HepG2 (cell line): ENCODE data around the gene PLD2. TPM values are rescaled to one million over a fixed set of nuclear protein-coding genes. Genes with fewer than 3 reads are reported as not detected.
A peak's percentile ranks its signal among the peaks of the same experiment; 100 is the strongest.

Source experiments
- KDM3A ChIP-seq: IDR thresholded peaks from 2 replicates; pipeline ENCODE4 v1.6.1; 2018; ENCODE audit warnings: low read depth, missing compliant biosample characterization
- MTA1 ChIP-seq: sonication (generic); formaldehyde crosslinking; IDR thresholded peaks from 2 replicates; pipeline ENCODE4 v1.4.0; 2020; ENCODE audit warnings: missing genetic modification reagents, mild to moderate bottlenecking, borderline replicate concordance
- MYNN ChIP-seq: sonication (generic); formaldehyde crosslinking; IDR thresholded peaks from 2 replicates; pipeline ENCODE4 v1.4.0; 2020; ENCODE audit warnings: mild to moderate bottlenecking, low read depth, missing genetic modification reagents
- NR2F6 ChIP-seq, 2 experiments: IDR thresholded peaks; 2 replicates each; pipeline ENCODE4 v1.6.1; 2016; ENCODE audit warnings: antibody characterized with exemption in 1 of 2, mild to moderate bottlenecking in 1 of 2
- POLR2AphosphoS2 ChIP-seq: IDR thresholded peaks from 2 replicates; pipeline ENCODE4 v1.6.1; 2011; ENCODE audit warnings: low read depth, low read length, improper control_type of control experiment
- RBM22 ChIP-seq: fragments of 200-400 bp; formaldehyde crosslinking; optimal IDR thresholded peaks from 2 replicates; pipeline ENCODE3; 2017; ENCODE audit warnings: mild to moderate bottlenecking, low read length, moderate library complexity
- SRSF4 ChIP-seq: fragments of 200-400 bp; formaldehyde crosslinking; IDR thresholded peaks from one replicate; pipeline ENCODE4 v1.6.1; 2018; ENCODE audit warnings: mild to moderate bottlenecking, low read depth, low read length, moderate library complexity; ENCODE audit not compliant: poor library complexity, severe bottlenecking
- U2AF2 ChIP-seq: fragments of 200-400 bp; formaldehyde crosslinking; IDR thresholded peaks from 2 replicates; pipeline ENCODE4 v1.6.1; 2017; ENCODE audit warnings: low read depth, mild to moderate bottlenecking, low read length
- ZBTB42 ChIP-seq: sonication (generic); formaldehyde crosslinking; IDR thresholded peaks from 2 replicates; pipeline ENCODE4 v1.5.0; 2020; ENCODE audit warnings: mild to moderate bottlenecking, missing genetic modification reagents
- ZFP82 ChIP-seq: sonication (generic); formaldehyde crosslinking; IDR thresholded peaks from 2 replicates; pipeline ENCODE4 v1.5.1; 2020; ENCODE audit warnings: mild to moderate bottlenecking, missing genetic modification reagents, borderline replicate concordance
- ZNF17 ChIP-seq: sonication (generic); formaldehyde crosslinking; IDR thresholded peaks from 2 replicates; pipeline ENCODE4 v1.5.0; 2020; ENCODE audit warnings: mild to moderate bottlenecking, missing genetic modification reagents
- ZNF761 ChIP-seq: sonication (generic); formaldehyde crosslinking; conservative IDR thresholded peaks from 2 replicates; pipeline ENCODE4 v1.4.0; 2020; ENCODE audit warnings: mild to moderate bottlenecking, missing genetic modification reagents
- ZSCAN20 ChIP-seq: sonication (generic); formaldehyde crosslinking; IDR thresholded peaks from 2 replicates; pipeline ENCODE4 v1.4.0; 2020; ENCODE audit warnings: missing genetic modification reagents, mild to moderate bottlenecking, borderline replicate concordance
- polyA plus RNA-seq, 8 experiments: library from polyadenylated mRNA; depleted of rRNA in 3 of 8; stranded (reverse) in 7 of 8; unstranded in 1 of 8; fragments of >200 nt; fragmentation: Illumina TruSeq in 4 of 8; extraction: Trizol in 4 of 8; gene quantifications; 2 replicates each; pipeline versions ENCODE4 v1.2.1 to v1.2.3, GENCODE V29; 2011 to 2016; ENCODE audit warnings: low read depth in 4 of 8, missing spikeins in 1 of 8, mixed read lengths in 1 of 8; ENCODE audit not compliant: insufficient read depth in 1 of 8
- total RNA-seq, 5 experiments: library from RNA; depleted of rRNA; stranded (reverse); fragments of >200 nt; fragmentation: Illumina TruSeq; extraction: Trizol; gene quantifications; 2 replicates each; pipeline ENCODE4 v1.2.3, GENCODE V29; 2016; ENCODE audit warnings: low read depth in 1 of 5
- TF ChIP-seq, protein P1 (sequence below): sonication (generic); formaldehyde crosslinking; IDR thresholded peaks from 2 replicates; pipeline ENCODE4 v1.5.1; 2020; ENCODE audit warnings: missing genetic modification reagents, mild to moderate bottlenecking, borderline replicate concordance
- TF ChIP-seq, protein P2 (sequence below): sonication (generic); formaldehyde crosslinking; IDR thresholded peaks from 2 replicates; pipeline ENCODE4 v1.5.1; 2020; ENCODE audit warnings: mild to moderate bottlenecking, missing genetic modification reagents
- TF ChIP-seq, protein P3 (sequence below): sonication (generic); formaldehyde crosslinking; IDR thresholded peaks from 2 replicates; pipeline ENCODE4 v1.4.0; 2020; ENCODE audit warnings: mild to moderate bottlenecking, missing genetic modification reagents

The PLD2 gene
- total and polyA plus RNA-seq, 2 of the 13 experiments (the other 11 are each of a cell fraction or from before 2014, with no cell fraction given), result 13.4 to 29.7 TPM

DNA sequence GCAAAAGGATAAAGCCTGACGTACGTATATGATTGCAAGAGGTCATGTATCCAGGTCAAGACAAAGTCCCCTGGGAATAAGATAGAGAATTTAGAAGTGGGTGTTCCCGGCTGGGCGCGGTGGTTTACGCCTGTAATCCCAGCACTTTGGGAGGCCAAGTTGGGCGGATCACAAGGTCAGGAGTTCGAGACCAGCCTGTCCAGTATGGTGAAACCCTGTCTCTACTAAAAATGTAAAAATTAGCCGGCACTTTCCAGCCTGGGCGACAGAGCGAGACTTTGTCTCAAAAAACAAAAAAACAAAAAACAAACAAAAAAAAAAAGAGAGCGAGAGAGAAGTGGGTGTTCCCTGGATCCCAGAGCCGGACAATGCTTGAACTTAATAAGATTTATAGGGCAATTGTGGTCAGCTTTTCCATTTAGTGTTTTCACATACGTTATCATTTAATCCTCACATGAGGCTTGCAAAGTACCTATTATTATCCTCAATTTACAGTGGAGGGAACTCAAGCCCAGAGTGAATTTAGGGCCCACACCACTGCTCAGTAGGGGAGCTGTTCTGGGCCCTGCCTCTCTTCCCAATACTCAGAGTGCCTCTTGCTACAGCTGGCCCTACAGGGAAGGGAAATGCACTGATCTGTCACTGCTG lies 18.7 kb upstream of the PLD2 start (continued):
- TF ChIP-seq, protein P1, sequence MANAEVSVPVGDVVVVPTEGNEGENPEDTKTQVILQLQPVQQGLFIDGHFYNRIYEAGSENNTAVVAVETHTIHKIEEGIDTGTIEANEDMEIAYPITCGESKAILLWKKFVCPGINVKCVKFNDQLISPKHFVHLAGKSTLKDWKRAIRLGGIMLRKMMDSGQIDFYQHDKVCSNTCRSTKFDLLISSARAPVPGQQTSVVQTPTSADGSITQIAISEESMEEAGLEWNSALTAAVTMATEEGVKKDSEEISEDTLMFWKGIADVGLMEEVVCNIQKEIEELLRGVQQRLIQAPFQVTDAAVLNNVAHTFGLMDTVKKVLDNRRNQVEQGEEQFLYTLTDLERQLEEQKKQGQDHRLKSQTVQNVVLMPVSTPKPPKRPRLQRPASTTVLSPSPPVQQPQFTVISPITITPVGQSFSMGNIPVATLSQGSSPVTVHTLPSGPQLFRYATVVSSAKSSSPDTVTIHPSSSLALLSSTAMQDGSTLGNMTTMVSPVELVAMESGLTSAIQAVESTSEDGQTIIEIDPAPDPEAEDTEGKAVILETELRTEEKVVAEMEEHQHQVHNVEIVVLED (CRISPR knock-in tag), result no peak
- TF ChIP-seq KDM3A (CRISPR knock-in tag), result no peak
- 0 out of 2 replicates have a peak, but pooled peaks have one; percentile 7 for TF ChIP-seq MYNN (CRISPR knock-in tag)
- no peak for TF ChIP-seq ZFP82
- TF ChIP-seq, protein P2, sequence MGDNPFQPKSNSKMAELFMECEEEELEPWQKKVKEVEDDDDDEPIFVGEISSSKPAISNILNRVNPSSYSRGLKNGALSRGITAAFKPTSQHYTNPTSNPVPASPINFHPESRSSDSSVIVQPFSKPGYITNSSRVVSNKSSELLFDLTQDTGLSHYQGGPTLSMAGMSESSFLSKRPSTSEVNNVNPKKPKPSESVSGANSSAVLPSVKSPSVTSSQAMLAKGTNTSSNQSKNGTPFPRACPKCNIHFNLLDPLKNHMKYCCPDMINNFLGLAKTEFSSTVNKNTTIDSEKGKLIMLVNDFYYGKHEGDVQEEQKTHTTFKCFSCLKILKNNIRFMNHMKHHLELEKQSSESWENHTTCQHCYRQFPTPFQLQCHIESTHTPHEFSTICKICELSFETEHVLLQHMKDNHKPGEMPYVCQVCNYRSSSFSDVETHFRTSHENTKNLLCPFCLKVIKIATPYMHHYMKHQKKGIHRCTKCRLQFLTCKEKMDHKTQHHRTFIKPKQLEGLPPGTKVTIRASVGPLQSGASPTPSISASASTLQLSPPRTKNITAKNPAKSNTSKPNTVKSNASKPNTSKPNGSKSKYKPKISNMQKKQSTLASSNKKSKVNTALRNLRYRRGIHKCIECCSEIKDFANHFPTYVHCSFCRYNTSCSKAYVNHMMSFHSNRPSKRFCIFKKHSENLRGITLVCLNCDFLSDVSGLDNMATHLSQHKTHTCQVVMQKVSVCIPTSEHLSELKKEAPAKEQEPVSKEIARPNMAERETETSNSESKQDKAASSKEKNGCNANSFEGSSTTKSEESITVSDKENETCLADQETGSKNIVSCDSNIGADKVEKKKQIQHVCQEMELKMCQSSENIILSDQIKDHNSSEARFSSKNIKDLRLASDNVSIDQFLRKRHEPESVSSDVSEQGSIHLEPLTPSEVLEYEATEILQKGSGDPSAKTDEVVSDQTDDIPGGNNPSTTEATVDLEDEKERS (CRISPR knock-in tag), result no peak; the same call in 1 of the 2 replicates
- TF ChIP-seq ZNF761 (CRISPR knock-in tag), result 0 out of 2 replicates have a peak, but pooled peaks have one; percentile 21
- TF ChIP-seq ZSCAN20 (CRISPR knock-in tag), result no peak
- peak; percentile 4; the same call in 1 of the 2 replicates for TF ChIP-seq NR2F6 (IDR thresholded peaks at IDR 0.05)
- TF ChIP-seq NR2F6 (CRISPR knock-in tag; IDR thresholded peaks at IDR 0.05), result no peak
- no peak for TF ChIP-seq ZBTB42 (CRISPR knock-in tag)
- TF ChIP-seq POLR2AphosphoS2, result no peak
- no peak for TF ChIP-seq U2AF2
- no peak for TF ChIP-seq SRSF4
- TF ChIP-seq ZNF17 (CRISPR knock-in tag), result no peak
- TF ChIP-seq MTA1 (CRISPR knock-in tag), result no peak
- TF ChIP-seq RBM22, result no peak
- TF ChIP-seq, protein P3, sequence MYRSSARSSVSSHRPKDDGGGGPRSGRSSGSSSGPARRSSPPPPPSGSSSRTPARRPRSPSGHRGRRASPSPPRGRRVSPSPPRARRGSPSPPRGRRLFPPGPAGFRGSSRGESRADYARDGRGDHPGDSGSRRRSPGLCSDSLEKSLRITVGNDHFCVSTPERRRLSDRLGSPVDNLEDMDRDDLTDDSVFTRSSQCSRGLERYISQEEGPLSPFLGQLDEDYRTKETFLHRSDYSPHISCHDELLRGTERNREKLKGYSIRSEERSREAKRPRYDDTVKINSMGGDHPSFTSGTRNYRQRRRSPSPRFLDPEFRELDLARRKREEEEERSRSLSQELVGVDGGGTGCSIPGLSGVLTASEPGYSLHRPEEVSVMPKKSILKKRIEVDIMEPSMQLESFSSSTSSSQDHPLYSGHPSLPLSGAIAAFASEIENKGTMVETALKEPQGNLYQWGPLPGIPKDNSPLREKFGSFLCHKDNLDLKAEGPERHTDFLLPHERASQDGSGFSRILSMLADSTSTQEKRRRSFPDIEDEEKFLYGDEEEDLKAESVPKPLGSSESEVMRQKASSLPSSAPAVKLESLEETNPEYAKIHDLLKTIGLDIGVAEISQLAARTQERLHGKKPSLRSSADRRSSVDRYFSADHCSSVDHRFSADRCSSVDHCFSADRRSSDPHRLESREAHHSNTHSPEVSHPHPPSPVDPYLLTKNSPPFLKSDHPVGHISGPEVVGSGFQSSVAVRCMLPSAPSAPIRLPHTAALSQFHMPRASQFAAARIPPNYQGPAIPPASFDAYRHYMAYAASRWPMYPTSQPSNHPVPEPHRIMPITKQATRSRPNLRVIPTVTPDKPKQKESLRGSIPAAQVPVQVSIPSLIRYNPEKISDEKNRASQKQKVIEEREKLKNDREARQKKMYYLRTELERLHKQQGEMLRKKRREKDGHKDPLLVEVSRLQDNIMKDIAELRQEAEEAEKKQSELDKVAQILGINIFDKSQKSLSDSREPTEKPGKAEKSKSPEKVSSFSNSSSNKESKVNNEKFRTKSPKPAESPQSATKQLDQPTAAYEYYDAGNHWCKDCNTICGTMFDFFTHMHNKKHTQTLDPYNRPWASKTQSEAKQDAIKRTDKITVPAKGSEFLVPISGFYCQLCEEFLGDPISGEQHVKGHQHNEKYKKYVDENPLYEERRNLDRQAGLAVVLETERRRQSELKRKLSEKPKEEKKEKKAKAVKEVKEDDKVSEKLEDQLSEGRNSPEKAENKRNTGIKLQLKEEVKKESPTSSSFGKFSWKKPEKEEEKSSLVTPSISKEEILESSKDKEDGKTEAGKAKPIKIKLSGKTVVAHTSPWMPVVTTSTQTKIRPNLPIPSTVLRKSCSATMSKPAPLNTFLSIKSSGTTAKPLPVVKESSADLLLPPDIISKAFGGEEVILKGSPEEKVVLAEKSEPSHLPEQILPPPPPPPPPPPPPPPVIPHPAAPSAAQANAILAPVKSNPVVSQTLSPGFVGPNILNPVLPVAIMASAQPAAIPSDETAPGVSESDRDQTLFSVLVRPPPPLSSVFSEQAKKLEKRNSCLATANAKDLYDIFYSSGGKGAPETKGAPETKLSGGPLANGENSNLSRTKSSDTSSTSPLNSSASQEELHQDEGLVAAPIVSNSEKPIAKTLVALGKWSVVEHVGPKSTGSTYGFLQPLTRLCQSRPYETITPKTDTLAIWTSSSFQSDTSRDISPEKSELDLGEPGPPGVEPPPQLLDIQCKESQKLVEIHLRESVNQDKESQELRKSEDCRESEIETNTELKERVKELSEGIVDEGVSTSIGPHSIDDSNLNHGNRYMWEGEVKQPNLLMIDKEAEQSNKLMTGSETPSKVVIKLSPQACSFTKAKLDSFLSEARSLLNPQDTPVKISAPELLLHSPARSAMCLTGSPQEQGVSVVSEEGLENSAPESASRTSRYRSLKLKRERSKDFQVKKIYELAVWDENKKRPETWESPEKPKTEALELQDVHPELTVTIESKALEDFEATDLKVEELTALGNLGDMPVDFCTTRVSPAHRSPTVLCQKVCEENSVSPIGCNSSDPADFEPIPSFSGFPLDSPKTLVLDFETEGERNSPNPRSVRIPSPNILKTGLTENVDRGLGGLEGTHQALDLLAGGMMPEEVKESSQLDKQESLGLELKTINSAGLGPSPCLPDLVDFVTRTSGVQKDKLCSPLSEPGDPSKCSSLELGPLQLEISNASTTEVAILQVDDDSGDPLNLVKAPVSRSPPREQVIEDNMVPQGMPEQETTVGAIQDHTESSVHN (CRISPR knock-in tag), result no peak
